CD1c-positive myeloid dendritic cell (primary cell): ENCODE data around the gene CCDC97.
"Not testable (repeated sequence)": the region's sequence is repeated elsewhere in the genome, so short reads cannot be mapped to it uniquely, and the experiment has no call there.

ENCODE experiments used
- DNase-seq: peaks from one replicate; pipeline ENCODE4 v3.0.0-alpha.2; 2016; ENCODE audit errors: extremely low spot score

Gene CCDC97

DNA sequence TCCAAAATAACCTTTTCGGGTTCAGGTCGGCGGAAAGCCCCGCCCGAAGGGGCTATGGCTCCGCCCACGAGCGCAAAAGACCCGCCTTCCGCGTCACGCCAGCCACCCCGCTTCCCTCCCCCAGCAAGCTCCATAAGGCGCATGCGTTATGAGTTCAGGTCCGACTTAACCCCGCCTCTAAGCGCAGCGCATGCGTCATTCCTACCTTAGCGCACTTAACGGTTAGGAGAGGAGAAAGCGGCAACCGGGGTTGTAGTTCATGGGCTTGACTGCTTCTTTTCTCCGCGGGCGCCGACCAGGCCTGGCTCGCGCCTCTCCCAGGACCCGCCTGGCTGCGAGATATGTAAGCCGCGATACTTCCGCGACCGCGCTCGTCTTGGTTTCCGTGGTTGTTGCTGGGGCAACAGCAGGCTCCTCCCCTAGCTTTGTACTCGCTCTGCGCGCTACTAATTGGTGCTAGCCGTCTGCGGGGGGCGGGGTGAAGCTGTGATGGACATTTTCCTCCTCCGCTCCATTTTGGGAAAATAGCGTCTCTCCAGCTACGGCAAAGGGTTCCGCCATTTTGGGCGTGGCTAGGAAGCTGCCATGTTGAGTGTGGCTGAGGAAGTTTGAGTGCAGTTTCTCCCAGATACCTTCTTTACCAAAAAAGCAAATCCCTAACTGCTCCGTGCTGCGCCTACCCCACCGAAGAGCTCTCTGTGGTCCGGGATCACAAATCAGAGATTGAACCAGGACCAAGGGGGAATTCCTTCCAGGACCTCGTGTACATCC is 54.0 kb downstream of the CCDC97 start, which contains the start of gene B9D2:
Gene B9D2, minus strand, starts transcription at position 397 of the 771 bp plus-strand sequence. CDS start 630 bp downstream, outside the sequence.
- peak; percentile 99 for DNase-seq

DNA sequence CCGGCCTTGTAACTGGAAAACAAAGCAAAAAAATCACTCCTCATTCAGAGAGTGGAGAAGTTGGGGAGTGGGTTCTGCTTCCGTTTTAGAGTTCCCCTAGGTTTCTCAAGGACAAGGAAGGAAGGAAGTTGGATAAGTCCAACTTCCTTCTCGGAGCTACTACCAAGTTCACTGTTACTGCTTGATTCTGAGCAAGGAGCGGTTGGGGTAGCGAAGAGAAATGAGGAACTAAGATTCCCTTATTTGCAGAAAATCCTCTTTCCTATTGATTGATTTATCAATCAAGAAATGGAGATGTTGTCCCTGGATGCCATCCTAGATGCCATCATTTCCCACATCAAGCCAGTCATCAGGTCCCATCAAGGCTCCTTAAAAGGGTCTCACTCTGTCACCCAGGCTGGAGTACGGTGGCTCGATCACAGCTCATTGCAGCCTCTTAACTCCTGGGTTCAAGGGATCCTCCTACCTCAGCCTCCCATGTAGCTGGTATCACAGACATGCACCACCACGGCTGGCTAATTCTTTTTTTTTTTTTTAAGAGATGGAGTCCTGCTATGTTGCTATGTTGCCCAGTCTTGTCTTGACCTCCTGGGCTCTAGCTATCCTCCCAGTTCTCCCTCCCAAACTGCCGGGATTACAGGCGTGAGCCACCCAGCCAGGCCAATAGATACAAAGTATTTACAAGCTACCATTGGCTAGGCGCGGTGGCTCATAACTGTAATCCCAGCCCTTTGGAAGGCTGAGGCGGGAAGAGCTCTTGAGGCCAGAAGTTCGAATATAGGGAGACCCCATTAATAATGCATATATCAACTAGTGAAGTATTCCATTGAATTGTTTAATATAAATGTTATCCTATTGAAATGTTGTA is 54.8 kb downstream of the CCDC97 start:
- peak; percentile 83 for DNase-seq

DNA sequence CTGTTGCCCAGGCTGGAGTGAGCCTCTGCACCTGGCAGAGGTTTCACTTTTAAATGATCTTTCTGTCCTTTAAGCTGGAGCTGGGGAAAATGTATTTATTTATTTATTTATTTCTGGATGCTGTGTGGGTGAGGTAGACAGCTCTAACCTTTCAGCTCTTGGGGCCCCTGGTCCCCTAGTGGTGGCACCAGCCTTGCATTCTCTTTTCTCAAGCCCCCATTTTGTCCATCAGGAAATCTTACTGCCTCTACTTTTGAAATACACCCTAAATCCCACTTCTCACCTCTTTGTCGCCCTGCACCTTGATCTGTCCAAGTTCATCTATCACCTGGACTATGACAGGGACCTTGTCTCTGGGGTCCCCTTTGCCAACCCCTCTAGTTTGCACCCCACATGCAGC is 56.1 kb downstream of the CCDC97 start:
- DNase-seq: no peak

DNA sequence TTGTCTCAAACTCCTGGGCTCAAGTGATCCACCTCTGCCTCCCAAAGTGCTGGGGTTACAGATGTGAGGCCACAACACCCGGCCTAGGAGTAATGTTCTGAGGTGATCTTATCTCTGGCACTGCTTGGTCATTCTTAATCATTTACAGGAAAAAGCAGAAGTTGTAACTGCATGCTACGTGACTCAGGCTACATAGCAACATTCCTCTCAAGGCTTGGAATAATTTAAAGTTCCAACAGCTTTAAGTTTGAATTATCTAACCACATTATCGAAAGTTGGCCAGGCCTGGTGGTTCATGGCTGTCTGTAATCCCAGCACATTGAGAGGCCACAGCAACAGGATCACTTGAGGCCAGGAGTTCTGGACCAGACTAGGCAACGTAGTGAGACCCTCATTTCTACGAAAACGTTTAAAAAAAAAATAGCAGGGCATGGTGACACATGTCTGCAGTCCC is 57.9 kb downstream of the CCDC97 start:
- DNase-seq: peak; percentile 75

- no peak for DNase-seq
These were observed 59.8 kb downstream of the CCDC97 start for GRCh38 chr19:41369769-41370168.

GRCh38 chr19:41371119-41371518 is 61.1 kb downstream of the CCDC97 start:
- DNase-seq: not testable (repeated sequence)

- DNase-seq: no peak
These were observed 61.6 kb downstream of the CCDC97 start for GRCh38 chr19:41371541-41371940.

DNA sequence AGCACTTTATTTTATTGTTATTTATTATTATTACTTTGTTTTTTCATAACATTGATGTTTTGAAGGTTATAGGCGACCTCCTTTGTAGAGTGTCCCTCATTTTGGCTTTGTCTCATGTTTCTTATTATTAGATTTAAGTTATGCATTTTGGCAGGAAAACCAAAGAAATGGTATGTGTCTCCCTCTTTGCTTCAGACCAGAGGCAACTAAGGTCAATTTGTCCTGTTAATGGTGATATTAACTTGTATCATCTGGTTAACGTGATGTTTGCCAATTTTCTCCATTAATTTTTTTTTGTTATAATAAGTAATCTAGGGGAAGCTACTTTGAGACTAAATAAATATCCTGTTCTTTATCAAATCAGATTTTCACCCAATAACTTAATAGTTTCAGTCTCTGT is 62.5 kb downstream of the CCDC97 start:
- no peak for DNase-seq

DNA sequence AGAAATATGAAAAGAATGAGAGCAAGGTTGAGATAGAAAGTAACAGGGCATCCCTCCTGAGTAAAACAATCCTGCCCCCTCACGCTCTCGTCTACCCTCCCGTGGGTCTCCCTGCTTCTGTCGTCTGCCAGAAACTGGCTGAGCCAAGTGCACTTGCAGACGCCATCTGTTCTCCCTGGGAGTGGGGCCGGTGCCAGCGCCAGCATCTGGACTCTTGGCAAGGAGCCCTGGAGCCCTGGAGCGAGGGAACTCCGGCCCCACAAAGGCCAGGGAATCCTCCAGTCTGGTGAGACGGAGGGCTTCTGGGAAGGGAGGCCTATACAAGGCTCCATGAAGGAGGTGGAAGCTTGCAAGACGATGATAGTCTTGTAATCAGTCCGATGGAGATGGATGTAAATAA is 64.0 kb downstream of the CCDC97 start:
- no peak for DNase-seq
